NCI-H1694 (cell line): ENCODE data around the gene CCBE1.
"Not testable (repeated sequence)": the region's sequence is repeated elsewhere in the genome, so short reads cannot be mapped to it uniquely, and the experiment has no call there.

Experiments used
- DNase-seq: peaks from one replicate; lab custom pipeline; 2025; lab: John Stamatoyannopoulos, UW

The CCBE1 gene

GRCh38 chr18:59715445-59715844 is 18.2 kb upstream of the CCBE1 start:
- DNase-seq: no peak

GRCh38 chr18:59714096-59714495 is 16.9 kb upstream of the CCBE1 start:
- DNase-seq: not testable (repeated sequence)

GRCh38 chr18:59712311-59712710 is 15.1 kb upstream of the CCBE1 start:
- DNase-seq: no peak

DNA sequence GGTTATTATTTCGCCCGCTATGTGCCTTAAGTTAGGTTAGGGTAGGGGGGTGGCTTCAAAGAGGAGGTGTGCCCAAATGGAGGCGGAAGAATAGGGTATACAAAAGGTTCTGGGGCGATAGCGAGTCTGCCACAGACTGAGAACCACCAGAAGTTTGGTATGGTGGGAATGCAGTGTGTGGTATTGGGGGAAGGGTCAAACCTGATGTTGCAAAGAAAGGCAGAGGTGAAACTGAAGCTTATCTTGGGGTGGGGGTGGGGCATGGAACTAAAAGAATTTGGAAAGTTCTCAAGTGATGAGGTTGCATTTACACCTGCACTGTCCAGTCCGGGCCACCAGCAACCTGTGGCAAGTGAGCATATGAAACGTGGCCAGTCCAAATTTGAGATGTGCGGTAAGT is 11.8 kb upstream of the CCBE1 start:
- no peak for DNase-seq

DNA sequence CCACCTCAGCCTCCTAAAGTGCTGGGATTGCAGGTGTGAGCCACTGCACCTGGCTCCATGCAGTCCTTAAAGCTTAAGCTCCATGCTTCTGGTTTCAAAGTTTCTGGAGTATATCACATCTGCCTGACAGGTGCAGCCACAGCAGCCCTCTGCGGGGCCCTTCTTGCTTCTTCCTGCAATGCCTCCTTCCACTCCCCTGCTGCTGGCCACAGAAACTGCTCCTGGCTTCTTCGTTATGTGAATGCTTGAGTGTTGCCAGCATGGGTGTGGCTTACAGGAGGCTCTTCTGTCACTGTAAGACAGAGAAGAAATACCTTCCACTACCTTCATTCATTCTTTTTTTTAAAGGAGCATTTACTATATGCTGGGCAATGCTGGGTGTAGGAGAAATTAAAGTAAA is 10.1 kb upstream of the CCBE1 start:
- DNase-seq: no peak

DNA sequence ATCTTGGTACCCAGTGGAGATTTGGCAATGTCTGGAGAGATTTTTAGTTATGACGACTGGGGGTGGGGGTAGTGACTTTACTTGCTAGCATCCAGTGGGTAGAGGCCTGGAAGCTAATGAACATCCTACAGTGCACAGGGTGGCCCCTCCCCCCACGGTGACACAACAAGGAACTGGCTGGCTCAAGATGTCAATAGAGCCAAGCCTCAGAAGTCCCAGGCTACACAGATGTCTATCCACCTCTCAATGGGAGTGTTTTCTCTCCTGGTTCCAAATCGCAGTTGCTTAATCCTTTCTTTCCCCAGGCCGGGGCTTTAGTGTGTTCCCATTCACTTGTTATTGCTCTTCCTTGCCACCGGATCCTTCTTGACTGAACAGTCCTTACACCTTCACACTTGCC is 9.3 kb upstream of the CCBE1 start:
- no peak for DNase-seq

- no peak for DNase-seq
Observed at GRCh38 chr18:59705145-59705544, 7.9 kb upstream of the CCBE1 start.

GRCh38 chr18:59704146-59704545 is 6.9 kb upstream of the CCBE1 start:
- no peak for DNase-seq

DNA sequence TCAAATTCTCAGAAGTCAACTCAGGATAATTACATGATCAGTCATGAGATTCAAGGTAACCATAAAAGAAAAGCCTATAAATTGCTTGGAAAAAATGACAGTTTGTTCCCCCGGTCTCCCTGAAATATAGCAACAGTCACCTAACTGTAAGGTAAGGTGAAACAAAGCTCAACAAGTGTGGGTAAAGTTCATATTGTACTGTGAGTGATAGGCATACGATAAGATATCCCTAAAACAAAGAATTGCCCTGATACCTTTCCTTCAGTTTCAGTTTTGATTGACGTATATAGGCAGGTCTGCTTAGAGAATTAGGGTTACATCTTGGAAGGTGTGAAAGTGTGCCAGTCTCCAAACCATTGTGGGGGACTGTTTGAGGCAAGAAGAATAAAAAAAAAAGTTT is 4.0 kb upstream of the CCBE1 start:
- no peak for DNase-seq

- no peak for DNase-seq
Observed at GRCh38 chr18:59700535-59700967, 3.3 kb upstream of the CCBE1 start.

DNA sequence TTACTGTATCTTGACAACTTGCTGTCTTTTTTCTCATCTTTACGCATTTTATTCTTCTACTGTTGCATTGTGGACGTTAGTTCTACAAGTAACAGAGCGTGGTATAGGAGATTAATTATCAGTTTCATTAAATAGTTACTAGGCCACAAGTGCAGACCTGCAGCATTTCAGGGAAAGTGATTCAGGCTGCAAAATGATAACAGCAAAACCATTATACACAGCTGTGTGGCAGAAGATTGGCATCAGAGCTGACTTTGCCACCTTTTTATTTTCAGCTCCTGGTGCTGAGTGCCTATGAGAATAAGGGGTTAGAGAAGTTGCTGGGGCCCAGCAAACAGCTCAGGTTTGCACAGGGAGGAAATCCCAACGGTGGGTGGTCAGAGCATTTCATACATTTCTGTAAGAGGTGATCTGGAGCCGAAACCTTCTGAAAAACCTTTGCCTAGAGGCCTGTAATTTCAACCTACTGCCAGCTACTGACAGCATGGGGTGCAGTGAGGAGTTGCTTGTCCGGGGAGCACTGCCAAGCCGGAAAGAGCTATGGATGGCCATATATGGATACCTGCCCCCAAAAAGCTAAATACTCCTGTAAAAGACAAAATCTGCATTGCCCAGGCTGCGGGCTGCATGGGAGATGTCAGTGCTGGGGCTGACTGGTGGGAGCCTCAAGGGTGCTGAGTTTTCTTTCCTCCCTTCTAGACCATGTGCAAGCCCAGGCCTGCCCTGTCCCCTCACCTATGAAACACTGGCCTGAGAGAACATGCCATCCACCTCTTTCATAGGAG is 2.7 kb upstream of the CCBE1 start:
- no peak for DNase-seq

GRCh38 chr18:59699061-59699460 is 1.8 kb upstream of the CCBE1 start:
- DNase-seq: no peak

- DNase-seq: no peak
Observed at GRCh38 chr18:59696311-59697235, 650 bp downstream of the CCBE1 start.

DNA sequence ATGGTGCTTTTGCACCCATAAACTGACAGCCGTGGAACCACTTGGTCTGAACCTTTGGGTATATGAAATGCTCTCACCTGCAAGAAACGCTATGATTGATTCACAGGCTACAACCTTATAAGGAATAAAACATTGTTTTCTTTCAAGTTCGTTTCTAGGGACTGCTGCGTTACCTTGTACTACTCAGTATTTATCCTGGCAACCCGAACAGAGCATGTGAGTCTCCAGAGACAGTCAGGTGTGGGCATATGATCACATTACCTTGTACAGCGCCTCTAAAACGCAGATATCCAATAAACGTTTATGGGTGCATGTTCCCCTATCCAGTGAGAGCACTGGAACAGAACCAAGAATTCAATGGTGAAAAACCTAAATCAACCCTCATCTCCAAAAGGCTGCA is 1.7 kb downstream of the CCBE1 start:
- no peak for DNase-seq

DNA sequence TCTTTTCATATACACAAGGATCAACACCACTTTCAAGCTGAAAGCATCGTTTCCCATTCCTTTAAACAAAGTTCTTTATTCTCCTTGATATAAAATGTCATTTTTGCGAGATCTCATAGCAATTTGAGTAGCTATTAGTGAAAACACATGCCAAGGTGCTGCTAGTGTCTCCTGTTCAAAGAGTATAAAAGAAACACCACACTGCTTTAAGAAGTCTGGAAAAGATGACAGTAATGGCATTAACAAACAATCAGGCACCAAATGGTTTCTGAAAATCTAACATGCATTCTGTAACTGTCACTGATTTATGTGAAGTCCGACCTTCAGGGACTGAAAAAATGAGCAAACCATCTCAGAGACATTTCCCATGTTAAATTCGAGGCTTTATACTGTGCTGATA is 2.4 kb downstream of the CCBE1 start:
- no peak for DNase-seq

DNA sequence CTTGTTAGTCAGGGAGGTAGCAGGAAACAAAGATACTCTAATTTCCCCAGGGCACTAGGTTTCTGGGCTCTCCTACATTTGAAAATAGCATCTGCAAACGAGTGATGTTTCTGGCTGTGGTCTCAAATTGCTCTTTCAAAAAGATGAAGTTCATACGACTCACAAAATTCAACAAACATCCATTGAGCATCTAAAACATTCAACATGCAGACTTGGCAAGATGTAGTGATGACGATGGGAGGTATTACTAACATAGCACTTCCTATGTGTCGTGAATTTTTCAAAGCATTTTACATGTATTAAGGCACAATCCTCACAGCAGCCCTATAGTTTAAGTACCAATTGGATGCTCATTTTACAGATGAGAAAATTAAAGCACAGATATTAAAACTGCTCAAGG is 5.2 kb downstream of the CCBE1 start:
- no peak for DNase-seq

DNA sequence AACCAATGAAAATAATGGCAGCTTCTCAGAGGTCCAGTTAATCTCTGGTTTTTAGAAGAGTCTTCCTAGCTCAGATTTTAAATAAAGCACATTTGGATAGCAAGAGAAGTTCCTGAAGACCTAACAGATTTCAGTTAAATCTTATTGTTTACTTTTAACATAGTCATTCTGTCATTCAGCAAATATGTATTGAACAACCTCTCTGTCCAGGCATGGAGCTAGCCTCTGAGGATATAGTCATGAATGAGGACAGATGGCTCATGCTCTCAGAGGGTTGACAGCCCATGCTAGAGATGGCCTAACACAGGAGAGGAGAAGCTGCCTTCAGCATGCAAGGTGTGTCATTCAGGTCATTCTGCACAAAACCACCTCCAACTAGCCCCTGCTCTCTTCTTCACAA is 6.2 kb downstream of the CCBE1 start:
- peak; percentile 50 for DNase-seq

DNA sequence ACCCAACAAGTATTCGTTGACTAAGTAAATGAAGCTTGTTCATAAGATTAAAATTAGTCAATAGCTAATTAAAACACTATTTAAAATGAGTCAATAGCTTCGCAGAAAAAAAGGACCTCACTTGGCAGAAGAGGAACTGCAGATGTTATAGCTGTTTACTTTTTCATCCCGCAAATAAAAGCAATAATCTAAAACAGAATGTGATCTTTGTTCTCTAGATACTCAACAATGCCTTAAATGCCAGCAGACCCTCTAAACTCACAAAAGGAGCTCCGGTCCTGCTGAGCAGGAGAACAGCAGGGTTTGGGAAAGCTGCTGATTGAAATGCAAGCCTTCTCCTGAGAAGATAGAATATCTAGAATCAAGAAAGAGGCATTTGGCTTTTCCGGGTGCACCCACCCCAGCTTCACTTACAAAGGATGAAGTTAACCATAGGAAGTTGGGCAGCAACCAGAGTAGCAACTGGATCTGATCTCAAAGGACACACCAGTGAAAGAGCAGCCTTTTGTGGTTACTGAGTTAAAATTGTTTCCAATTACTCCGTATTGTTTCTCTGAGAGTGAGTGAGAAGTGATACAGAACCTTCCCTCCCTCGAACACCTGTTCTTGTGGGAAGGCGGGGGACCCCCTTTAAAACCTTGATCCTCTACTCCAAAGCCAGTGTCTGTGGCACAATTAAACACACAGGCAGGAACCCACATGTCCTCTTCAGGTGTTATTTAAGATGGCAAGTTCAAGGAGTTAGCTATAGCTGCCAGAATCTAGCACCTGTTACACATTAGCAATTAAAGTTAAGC is 6.8 kb downstream of the CCBE1 start:
- DNase-seq: no peak

- DNase-seq: no peak
Observed at GRCh38 chr18:59689756-59690155, 7.5 kb downstream of the CCBE1 start.

DNA sequence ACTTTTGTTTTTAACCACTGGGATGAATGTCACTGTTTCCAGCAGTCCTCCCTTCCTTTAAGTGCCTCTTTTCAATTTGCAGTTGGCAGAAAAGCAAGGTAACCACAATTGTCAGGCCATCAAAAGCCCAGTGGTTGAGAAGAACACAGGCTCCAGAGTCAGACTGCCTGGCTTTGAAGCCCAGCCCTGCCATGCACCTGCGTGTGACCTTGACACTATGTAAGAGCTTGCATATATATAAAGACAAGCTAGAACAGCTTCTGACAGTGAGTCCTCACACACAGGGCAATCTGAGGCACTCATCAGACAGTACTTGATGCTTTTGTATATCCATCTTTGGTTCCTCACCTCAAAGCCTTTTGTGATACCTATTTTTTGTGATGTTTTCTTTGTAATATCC is 11.0 kb downstream of the CCBE1 start:
- DNase-seq: no peak

DNA sequence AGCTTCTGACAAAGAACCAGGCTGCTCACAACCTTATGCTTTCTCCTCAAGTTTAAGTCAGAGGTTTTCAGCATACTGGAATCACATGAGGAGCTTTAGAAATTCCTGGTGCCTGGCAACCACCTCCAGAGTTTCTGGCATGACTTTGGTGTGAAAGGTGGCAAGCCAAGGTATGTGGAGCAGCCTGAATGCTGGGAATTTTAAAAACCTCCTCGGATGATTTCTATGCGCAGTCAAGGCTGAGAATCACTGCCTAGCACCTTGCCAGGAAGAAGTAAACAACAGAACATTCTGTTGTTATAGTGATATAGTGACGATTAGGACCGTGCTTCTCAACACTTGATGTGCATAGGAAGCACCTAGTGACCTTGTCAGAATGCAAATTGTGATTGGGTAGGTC is 11.7 kb downstream of the CCBE1 start:
- DNase-seq: no peak

- DNase-seq: no peak
Observed at GRCh38 chr18:59684777-59685176, 12.4 kb downstream of the CCBE1 start.
